ENCODE data around the gene CTXN2.

GRCh38 chr15:48242535-48242934 is 51.1 kb downstream of the CTXN2 start:
- TF ChIP-seq CTCF (IDR thresholded peaks at IDR 0.05), result no peak
- no peak for TF ChIP-seq POLR2A (IDR thresholded peaks at IDR 0.05)

Data from heart left ventricle (tissue), 13 donors.